Measurements from ENCODE around the gene GPC1.

- no peak for TF ChIP-seq RAD21 (IDR thresholded peaks at IDR 0.05; ENCODE audit: low read length)
- TF ChIP-seq CTCF (conservative IDR thresholded peaks at IDR 0.05; ENCODE audit: low read depth, low read length): no peak
Observed at GRCh38 chr2:240405684-240406313, 29.7 kb upstream of the GPC1 start.
